ENCODE measurements around the gene GALNT14. TPM values are rescaled to one million over a fixed set of nuclear protein-coding genes. Genes with fewer than 3 reads are reported as not detected.

GALNT14 gene
- total RNA-seq, 2 donors from 2014 or later, result 0.15 to 1.0 TPM

DNA sequence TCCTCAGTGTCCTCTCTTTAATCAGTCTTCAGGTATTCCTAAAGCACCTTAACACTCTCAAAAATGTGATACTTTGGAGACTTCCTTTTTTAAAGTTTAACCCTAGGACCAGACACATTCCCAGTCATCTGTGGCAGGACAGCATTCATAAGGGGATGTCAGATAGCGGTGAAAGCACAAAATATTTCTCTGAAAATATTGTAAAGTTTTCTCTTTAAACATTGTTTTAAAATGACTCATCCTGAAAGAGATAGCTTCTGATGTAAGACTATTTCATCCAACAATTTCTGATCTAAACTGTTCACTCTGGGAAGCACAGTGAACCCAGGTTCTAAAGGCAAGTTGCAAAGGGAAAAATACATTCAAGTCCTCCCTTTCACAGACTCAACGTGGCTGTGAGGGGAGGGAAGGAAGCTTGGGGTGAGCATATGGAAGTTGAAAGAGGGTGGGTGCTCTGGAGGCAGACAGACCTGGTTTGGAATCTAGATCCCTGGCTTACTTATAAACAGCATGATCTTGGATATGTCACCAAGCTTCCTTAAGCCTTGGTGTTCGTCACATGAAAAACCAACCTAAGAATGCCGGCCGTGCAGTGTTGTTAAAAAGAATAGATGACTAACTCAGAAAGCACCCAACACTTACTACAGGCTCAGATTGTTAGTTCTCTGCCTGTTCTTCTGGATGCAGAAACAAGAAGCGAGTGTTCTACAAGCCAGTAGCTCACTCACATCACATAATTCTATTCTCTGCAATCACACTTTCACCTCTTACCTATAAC is 12.1 kb downstream of the GALNT14 start:
- H3K9me3 ChIP-seq, result no peaks in the 10 kb centered on the region
- H3K27ac ChIP-seq, result no peak overlapping the region
- TF ChIP-seq CTCF (IDR thresholded peaks at IDR 0.05), result no peak
- H3K36me3 ChIP-seq, result no peaks in the 10 kb centered on the region
- no peaks in the 10 kb centered on the region for H3K4me1 ChIP-seq
- no peaks in the 10 kb centered on the region for H3K27me3 ChIP-seq
- no peak overlapping the region for H3K4me3 ChIP-seq
- DNase-seq (ENCODE audit: low spot score), result no peak

GRCh38 chr2:31124904-31125303 is 13.3 kb downstream of the GALNT14 start:
- Histone ChIP-seq H3K9me3 (no peaks in the 10 kb centered on the region), H3K4me1 (no peaks in the 10 kb centered on the region), H3K27me3 (no peaks in the 10 kb centered on the region), H3K27ac (no peak overlapping the region), H3K36me3 (no peaks in the 10 kb centered on the region), H3K4me3 (no peak overlapping the region)
- no peak for TF ChIP-seq CTCF (IDR thresholded peaks at IDR 0.05)
- no peak for DNase-seq (ENCODE audit: low spot score)

DNA sequence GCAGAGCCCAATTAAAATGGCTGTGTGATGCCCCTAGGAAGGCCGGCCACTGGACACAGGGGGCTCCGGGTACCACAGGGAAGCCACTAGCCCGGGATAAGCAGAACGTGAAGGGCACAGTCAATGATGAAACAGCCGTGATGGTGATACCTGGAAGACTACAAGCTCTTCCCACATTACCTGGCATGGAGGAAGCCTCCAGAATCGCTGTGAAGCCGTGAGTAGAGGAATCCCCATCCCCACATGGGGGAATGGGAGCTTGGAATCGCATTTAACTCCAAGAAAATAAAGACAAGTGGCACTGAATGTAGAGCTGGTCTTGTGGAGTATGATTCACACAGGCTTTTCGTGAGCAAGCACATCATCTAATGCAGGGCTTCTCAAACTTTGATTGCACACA is 16.1 kb downstream of the GALNT14 start:
- Histone ChIP-seq H3K4me3 (no peak overlapping the region), H3K36me3 (no peaks in the 10 kb centered on the region), H3K27ac (no peak overlapping the region), H3K4me1 (no peaks in the 10 kb centered on the region), H3K27me3 (no peaks in the 10 kb centered on the region), H3K9me3 (no peaks in the 10 kb centered on the region)
- TF ChIP-seq CTCF (IDR thresholded peaks at IDR 0.05), result no peak
- no peak for DNase-seq (ENCODE audit: low spot score)

- Histone ChIP-seq H3K4me1 (no peaks in the 10 kb centered on the region), H3K27ac (no peak overlapping the region), H3K36me3 (no peaks in the 10 kb centered on the region), H3K9me3 (no peaks in the 10 kb centered on the region), H3K4me3 (no peak overlapping the region), H3K27me3 (no peaks in the 10 kb centered on the region)
- no peak for TF ChIP-seq CTCF (IDR thresholded peaks at IDR 0.05)
- no peak for DNase-seq (ENCODE audit: low spot score)
Observed at GRCh38 chr2:31113765-31114164, 24.5 kb downstream of the GALNT14 start.

GRCh38 chr2:31112544-31112943 is 25.7 kb downstream of the GALNT14 start:
- Histone ChIP-seq H3K9me3 (no peaks in the 10 kb centered on the region), H3K36me3 (no peaks in the 10 kb centered on the region), H3K27ac (no peak overlapping the region), H3K27me3 (no peaks in the 10 kb centered on the region), H3K4me1 (no peaks in the 10 kb centered on the region), H3K4me3 (no peak overlapping the region)
- TF ChIP-seq CTCF (IDR thresholded peaks at IDR 0.05), result no peak
- no peak for DNase-seq (ENCODE audit: low spot score)

DNA sequence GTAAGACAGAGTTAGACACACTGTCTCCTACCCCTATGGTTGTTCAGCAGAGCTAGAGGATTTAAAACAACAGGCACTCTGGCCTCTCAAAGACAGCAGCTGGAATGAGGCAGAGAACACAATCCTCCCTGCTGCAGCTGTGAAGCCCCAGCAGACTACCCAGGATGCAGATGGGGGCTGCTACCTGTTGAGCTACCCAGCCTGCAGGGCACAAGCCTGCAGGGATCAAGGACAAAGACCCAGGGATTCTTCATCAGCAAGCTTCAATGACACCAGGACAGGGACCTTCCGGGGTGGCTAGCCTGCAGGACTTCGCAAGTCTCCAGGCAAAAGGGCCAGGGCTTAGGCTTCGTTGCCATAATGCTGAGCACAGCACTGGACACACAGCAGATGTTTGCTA is 27.2 kb downstream of the GALNT14 start:
- Histone ChIP-seq H3K27me3 (no peaks in the 10 kb centered on the region), H3K4me3 (no peak overlapping the region), H3K4me1 (no peaks in the 10 kb centered on the region), H3K36me3 (no peaks in the 10 kb centered on the region), H3K27ac (no peak overlapping the region), H3K9me3 (no peaks in the 10 kb centered on the region)
- no peak for DNase-seq (ENCODE audit: low spot score)
- TF ChIP-seq CTCF (IDR thresholded peaks at IDR 0.05), result no peak

Data from right atrium auricular region (tissue), 2 donors.